RWPE2 (cell line): Measurements from ENCODE around the gene SIL1.
"Not testable (repeated sequence)": the region's sequence is repeated elsewhere in the genome, so short reads cannot be mapped to it uniquely, and the experiment has no call there.

Experiments used
- ATAC-seq: fragments of 200-7000 bp; cut with Tn5 transposase; 3 replicates; pipeline ENCODE4 v1.9.1; 2021; ENCODE audit warnings: low read depth
- DNase-seq: peaks from one replicate; pipeline ENCODE4 v3.0.0-alpha.2; 2020; ENCODE audit warnings: low spot score
- H3K27ac ChIP-seq: fragments of 450-650 bp; 2 replicates; pipeline ENCODE4 v1.5.1; 2017; ENCODE audit warnings: mild to moderate bottlenecking; ENCODE audit not compliant: poor library complexity, severe bottlenecking
- H3K27me3 ChIP-seq: fragments of 250-450 bp; sonication (Bioruptor Pico); 2 replicates; pipeline ENCODE4 v1.5.1; 2021; ENCODE audit warnings: mild to moderate bottlenecking, moderate library complexity; ENCODE audit not compliant: insufficient read depth, poor library complexity, severe bottlenecking
- H3K36me3 ChIP-seq: fragments of 250-450 bp; sonication (Bioruptor Pico); 2 replicates; pipeline ENCODE4 v1.5.1; 2020; ENCODE audit warnings: low read depth, mild to moderate bottlenecking, moderate library complexity
- H3K4me1 ChIP-seq: fragments of 250-450 bp; sonication (Bioruptor Pico); 2 replicates; pipeline ENCODE4 v1.5.1; 2021; ENCODE audit warnings: mild to moderate bottlenecking, moderate library complexity; ENCODE audit not compliant: insufficient read depth, poor library complexity, severe bottlenecking
- H3K4me3 ChIP-seq: fragments of 250-450 bp; sonication (Bioruptor Pico); 2 replicates; pipeline ENCODE4 v1.5.1; 2021; ENCODE audit warnings: mild to moderate bottlenecking, moderate library complexity; ENCODE audit not compliant: severe bottlenecking
- H3K9me3 ChIP-seq: fragments of 250-450 bp; sonication (Bioruptor Pico); 2 replicates; pipeline ENCODE4 v1.5.1; 2021; ENCODE audit warnings: mild to moderate bottlenecking, moderate library complexity; ENCODE audit not compliant: severe bottlenecking
- CTCF ChIP-seq: fragments of 450-650 bp; IDR thresholded peaks from one replicate; pipeline ENCODE4 v1.5.1; 2017; ENCODE audit warnings: mild to moderate bottlenecking, moderate library complexity; ENCODE audit not compliant: poor library complexity, severe bottlenecking

SIL1 gene

GRCh38 chr5:139193928-139194327 is 4.2 kb downstream of the SIL1 start:
- H3K27me3 ChIP-seq = no peaks in the 10 kb centered on the region
- H3K36me3 ChIP-seq = peaks cover 31% of the 10 kb centered on the region
- ATAC-seq = no peak
- H3K4me3 ChIP-seq = no peak overlapping the region
- no peaks in the 10 kb centered on the region for H3K9me3 ChIP-seq
- H3K27ac ChIP-seq = no peak overlapping the region
- peak; percentile 16 for TF ChIP-seq CTCF
- DNase-seq = no peak
- H3K4me1 ChIP-seq = no peaks in the 10 kb centered on the region

- not testable (repeated sequence) for H3K27me3 ChIP-seq, H3K4me3 ChIP-seq, H3K27ac ChIP-seq, H3K9me3 ChIP-seq, DNase-seq, H3K4me1 ChIP-seq, ATAC-seq
- H3K36me3 ChIP-seq = peaks cover 31% of the 10 kb centered on the region
Measured at GRCh38 chr5:139192906-139193305, 5.3 kb downstream of the SIL1 start.

GRCh38 chr5:139191954-139192353 is 6.2 kb downstream of the SIL1 start:
- not testable (repeated sequence) for H3K4me3 ChIP-seq, H3K27ac ChIP-seq, H3K9me3 ChIP-seq, DNase-seq, ATAC-seq, H3K4me1 ChIP-seq, H3K27me3 ChIP-seq
- peaks cover 34% of the 10 kb centered on the region for H3K36me3 ChIP-seq

GRCh38 chr5:139190125-139190524 is 8.0 kb downstream of the SIL1 start:
- Histone ChIP-seq H3K9me3 (no peaks in the 10 kb centered on the region), H3K27ac (no peak overlapping the region), H3K4me1 (no peaks in the 10 kb centered on the region), H3K36me3 (peaks cover 23% of the 10 kb centered on the region), H3K27me3 (no peaks in the 10 kb centered on the region), H3K4me3 (no peak overlapping the region)
- DNase-seq (no peak), ATAC-seq (no peak)
- no peak for TF ChIP-seq CTCF

GRCh38 chr5:139188558-139189270 is 9.5 kb downstream of the SIL1 start:
- no peak for DNase-seq
- TF ChIP-seq CTCF = no peak
- Histone ChIP-seq H3K4me1 (no peaks in the 10 kb centered on the region), H3K27me3 (no peaks in the 10 kb centered on the region), H3K4me3 (no peak overlapping the region), H3K9me3 (no peaks in the 10 kb centered on the region), H3K36me3 (peaks cover 21% of the 10 kb centered on the region), H3K27ac (no peak overlapping the region)
- no peak for ATAC-seq

GRCh38 chr5:139186752-139187326 is 11.3 kb downstream of the SIL1 start:
- Histone ChIP-seq H3K27ac (no peak overlapping the region), H3K4me3 (no peak overlapping the region), H3K27me3 (no peaks in the 10 kb centered on the region), H3K4me1 (peaks cover 7% of the 10 kb centered on the region), H3K9me3 (no peaks in the 10 kb centered on the region), H3K36me3 (peaks cover 21% of the 10 kb centered on the region)
- DNase-seq = no peak
- TF ChIP-seq CTCF = no peak
- no peak for ATAC-seq
